Measurements from ENCODE around the gene S100PBP. TPM values are rescaled to one million over a fixed set of nuclear protein-coding genes. Genes with fewer than 3 reads are reported as not detected.
A peak's percentile ranks its signal among the peaks of the same experiment; 100 is the strongest.

Gene S100PBP
- total RNA-seq, 1 donor from 2014 or later, result 43.3 TPM

GRCh38 chr1:32770741-32771548 is 46.5 kb upstream of the S100PBP start:
- H3K9me3 Mint-ChIP-seq (ENCODE audit: unreplicated experiment), result no peaks in the 10 kb centered on the region
- no peak for DNase-seq (ENCODE audit: low spot score)
- H3K27ac Mint-ChIP-seq (ENCODE audit: unreplicated experiment), result no peak overlapping the region
- H3K36me3 Mint-ChIP-seq (ENCODE audit: low read depth, unreplicated experiment), result peaks cover 32% of the 10 kb centered on the region
- peaks cover 23% of the 10 kb centered on the region for H3K4me1 Mint-ChIP-seq (ENCODE audit: unreplicated experiment)
- H3K27me3 Mint-ChIP-seq (ENCODE audit: unreplicated experiment), result peaks cover 11% of the 10 kb centered on the region
- H3K4me3 Mint-ChIP-seq (ENCODE audit: unreplicated experiment), result no peak overlapping the region
- TF ChIP-seq CTCF (IDR thresholded peaks at IDR 0.05; ENCODE audit: unreplicated experiment), result no peak

- H3K27me3 Mint-ChIP-seq (ENCODE audit: unreplicated experiment), result peaks cover 11% of the 10 kb centered on the region
- no peak overlapping the region for H3K4me3 Mint-ChIP-seq (ENCODE audit: unreplicated experiment)
- H3K4me1 Mint-ChIP-seq (ENCODE audit: unreplicated experiment), result peaks cover 20% of the 10 kb centered on the region
- no peak overlapping the region for H3K27ac Mint-ChIP-seq (ENCODE audit: unreplicated experiment)
- H3K9me3 Mint-ChIP-seq (ENCODE audit: unreplicated experiment), result no peaks in the 10 kb centered on the region
- peaks cover 32% of the 10 kb centered on the region for H3K36me3 Mint-ChIP-seq (ENCODE audit: low read depth, unreplicated experiment)
- DNase-seq (ENCODE audit: low spot score), result no peak
- no peak for TF ChIP-seq CTCF (IDR thresholded peaks at IDR 0.05; ENCODE audit: unreplicated experiment)
Measured at GRCh38 chr1:32771561-32772280, 45.7 kb upstream of the S100PBP start.

GRCh38 chr1:32772281-32773017 is 45.0 kb upstream of the S100PBP start:
- H3K9me3 Mint-ChIP-seq (ENCODE audit: unreplicated experiment), result no peaks in the 10 kb centered on the region
- H3K36me3 Mint-ChIP-seq (ENCODE audit: low read depth, unreplicated experiment), result peaks cover 26% of the 10 kb centered on the region
- no peak for TF ChIP-seq CTCF (IDR thresholded peaks at IDR 0.05; ENCODE audit: unreplicated experiment)
- no peak overlapping the region for H3K27ac Mint-ChIP-seq (ENCODE audit: unreplicated experiment)
- peaks cover 11% of the 10 kb centered on the region for H3K27me3 Mint-ChIP-seq (ENCODE audit: unreplicated experiment)
- H3K4me1 Mint-ChIP-seq (ENCODE audit: unreplicated experiment), result peaks cover 14% of the 10 kb centered on the region
- DNase-seq (ENCODE audit: low spot score), result no peak
- H3K4me3 Mint-ChIP-seq (ENCODE audit: unreplicated experiment), result no peak overlapping the region

- H3K27ac Mint-ChIP-seq (ENCODE audit: unreplicated experiment), result peak overlapping the region; percentile 26
Measured at GRCh38 chr1:32773018-32773763, 44.3 kb upstream of the S100PBP start.

More at GRCh38 chr1:32773018-32773763, 44.3 kb upstream of the S100PBP start:
- peak; percentile 80 for DNase-seq (ENCODE audit: low spot score)
- Mint-ChIP-seq H3K4me1 (ENCODE audit: unreplicated experiment) (peaks cover 14% of the 10 kb centered on the region), H3K27me3 (ENCODE audit: unreplicated experiment) (peaks cover 11% of the 10 kb centered on the region), H3K9me3 (ENCODE audit: unreplicated experiment) (no peaks in the 10 kb centered on the region), H3K4me3 (ENCODE audit: unreplicated experiment) (peak overlapping the region; percentile 63), H3K36me3 (ENCODE audit: low read depth, unreplicated experiment) (peaks cover 25% of the 10 kb centered on the region)
- TF ChIP-seq CTCF (IDR thresholded peaks at IDR 0.05; ENCODE audit: unreplicated experiment), result peak; percentile 90

All from endothelial cell (in vitro differentiated cells).